ENCODE measurements around the gene NIT2.

Gene NIT2

DNA sequence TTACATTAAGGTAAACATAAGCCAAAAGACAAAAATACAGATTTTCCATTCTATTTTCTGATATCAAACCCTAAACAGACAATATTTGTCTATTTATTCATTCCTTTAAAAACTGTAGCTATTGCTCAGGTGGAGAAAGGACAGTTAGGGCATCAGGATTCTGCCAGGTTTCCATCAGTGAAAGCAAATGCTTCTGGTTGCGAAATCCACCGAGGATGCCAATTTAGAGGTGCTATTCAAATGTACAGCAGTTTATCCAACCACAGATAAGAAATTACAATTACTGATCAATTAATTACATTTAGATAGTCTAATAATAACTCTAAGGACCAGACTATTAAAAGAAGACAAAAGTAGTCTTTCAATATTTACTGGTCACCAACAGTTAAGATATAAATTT, 62.4 kb downstream of the NIT2 start:
- no peak for DNase-seq (ENCODE audit: low read depth in 2 of 2)

DNA sequence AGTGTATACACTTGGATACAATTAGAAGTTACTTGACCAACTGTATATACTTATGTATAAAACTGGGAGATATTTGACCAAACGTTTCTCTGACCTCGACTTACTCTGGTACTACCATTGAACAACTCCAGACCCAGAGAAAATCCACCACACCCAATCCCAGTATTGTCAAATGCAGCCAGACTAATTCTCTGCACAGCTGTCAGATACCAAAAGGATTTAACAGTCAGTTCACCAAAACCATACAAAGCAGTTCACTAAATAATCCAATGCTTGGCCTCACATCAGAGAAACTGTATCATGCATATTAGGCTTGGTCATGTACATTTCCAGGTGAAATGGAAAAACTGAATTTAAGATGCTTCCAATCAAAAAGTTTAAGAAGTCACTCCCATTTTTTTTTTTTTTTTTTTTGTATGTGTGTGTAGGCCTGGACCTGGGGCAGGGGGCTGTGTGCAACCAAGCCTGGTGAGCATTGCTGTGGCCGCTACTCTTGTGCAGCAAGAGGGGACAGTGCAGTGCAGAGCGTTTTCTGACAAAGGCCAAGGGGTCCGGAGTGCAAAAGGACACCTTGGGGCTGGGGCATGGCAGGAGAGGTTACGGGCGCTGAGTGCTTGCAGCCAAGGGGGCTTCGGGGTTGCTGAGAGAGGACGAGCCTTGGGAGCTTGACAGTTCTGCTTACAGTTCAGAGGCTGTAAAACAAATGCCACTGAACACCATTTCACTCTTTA, 64.9 kb downstream of the NIT2 start:
- no peak for DNase-seq (ENCODE audit: low read depth in 2 of 2)

DNA sequence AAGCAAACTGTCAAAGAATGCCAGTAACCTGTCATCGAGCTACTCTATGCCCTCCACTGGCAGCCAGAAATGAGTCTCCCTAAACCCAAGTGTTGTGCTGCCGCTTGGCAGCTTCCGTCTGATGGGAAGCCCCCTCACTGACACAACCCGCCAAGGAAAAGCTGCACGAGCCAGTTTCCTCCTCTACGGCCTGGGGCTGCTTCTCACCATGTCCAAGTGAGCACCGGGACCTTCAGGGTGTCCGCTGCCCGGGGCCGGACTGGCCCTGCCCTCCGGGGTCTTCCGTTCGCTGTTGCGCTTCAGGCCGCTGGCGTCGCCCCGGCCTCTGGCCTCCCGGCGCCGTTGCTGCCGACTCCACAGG, 65.8 kb downstream of the NIT2 start:
- DNase-seq (ENCODE audit: low read depth in 2 of 2): peak in 1 of 2 donors; percentile 7

DNA sequence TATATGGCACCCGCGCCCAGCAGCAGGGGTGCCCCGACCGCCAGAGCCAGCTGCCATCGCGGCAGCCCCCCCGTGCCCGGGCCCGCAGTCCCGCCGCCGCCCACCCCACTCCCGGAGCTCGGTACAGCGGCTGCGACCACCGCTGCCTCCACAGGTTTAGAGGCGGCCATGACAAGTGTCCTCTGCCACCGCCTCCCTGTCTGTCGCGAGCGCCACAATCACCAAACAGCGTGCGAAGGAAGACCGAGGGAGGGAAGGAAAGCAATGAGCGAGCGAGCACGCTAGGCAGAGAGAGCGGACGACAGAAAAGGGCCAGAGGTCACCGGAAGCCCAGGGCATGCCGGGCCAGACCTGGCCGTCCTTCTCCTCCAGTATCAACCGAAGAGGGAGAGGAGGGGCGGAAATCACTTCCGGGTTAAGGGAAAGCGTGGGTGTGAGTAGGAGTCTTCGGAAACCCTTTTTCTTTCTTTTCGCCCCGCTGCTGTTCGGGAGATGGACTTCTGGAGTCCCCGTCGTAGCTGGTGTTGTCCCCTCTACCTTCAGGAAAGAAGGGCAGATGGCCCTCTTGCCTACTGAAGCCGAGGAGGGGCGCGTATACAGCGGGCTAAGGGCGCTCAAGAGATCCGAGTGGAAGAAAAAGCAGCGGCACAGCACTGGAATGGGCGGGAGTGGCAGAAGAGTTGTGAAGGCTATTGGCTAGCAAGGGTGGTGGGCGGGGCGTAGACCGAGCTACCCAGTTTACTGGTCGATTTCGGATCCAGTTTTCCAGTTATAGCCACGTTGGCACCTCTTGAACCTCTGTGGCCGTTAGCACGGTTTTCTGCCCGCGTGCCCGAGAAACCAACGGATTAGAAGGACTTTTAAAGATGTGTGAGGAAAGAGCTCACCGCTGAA, 66.5 kb downstream of the NIT2 start, which contains the start of the genes LNP1 and TOMM70:
Gene LNP1, plus strand, starts transcription at position 760 of the 894 bp plus-strand sequence. CDS start 28,191 bp downstream, outside the sequence.
Gene TOMM70, minus strand, starts transcription at position 310 of the 894 bp plus-strand sequence. Its CDS starts 140 bp downstream, at position 170.
- peak; percentile 92 to 97 for DNase-seq (ENCODE audit: low read depth in 2 of 2)

DNA sequence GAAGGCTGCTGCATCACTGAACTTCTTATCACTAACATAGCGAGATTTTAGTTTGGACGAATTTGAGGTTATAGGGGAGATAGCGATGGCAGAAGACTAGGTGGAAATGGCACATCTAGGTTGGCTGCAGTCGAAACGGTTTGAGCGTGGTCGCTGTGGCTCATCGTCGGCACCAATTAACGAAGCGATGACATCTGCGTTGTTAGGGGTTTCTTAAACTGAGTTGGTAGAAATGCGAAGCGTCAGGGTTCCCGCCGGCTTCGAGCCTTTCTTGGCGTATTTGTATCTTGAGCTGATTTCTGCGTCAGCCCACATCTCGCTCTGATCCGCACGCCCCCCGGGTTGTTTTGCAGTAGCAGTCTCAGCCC, 67.1 kb downstream of the NIT2 start:
- DNase-seq (ENCODE audit: low read depth in 2 of 2): peak; percentile 8 to 22

DNA sequence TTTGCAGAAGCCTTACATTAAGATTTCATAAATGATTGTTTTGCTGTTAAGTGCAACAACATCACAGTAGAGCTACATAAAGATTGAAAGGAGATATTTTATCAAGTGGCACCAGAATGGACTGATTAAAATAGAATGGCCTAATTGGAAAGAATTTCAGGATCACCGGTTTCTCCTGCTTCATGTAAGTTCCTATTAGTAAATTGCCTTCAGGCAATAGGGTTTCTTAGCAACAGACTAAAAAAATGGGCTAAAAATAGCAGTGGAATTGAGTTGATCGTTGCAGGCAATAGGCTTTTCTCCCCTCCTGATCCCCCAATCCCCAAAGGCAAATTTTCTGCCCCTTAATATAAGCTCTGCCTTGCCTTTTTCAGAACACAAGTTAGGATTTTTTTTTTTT, 67.7 kb downstream of the NIT2 start:
- no peak for DNase-seq (ENCODE audit: low read depth in 2 of 2)

DNA sequence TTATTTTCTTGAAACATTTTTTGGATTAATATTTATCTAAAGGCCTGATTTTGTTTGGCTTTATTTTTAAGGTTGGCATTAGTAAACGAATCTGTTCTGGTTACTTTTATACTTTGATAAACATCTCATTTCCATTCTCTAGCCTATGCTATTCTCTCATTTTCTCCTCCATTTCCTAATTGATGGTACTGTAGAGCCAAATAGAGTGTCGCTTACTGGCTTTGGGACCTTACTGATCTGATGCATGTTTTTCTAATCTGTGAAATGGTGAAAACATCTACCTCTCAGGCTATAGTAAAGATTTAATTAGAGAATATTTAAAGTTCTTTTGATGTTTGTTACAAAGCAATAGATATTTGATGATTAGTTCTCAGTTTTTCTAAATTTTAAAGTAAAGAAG, 68.3 kb downstream of the NIT2 start:
- no peak for DNase-seq (ENCODE audit: low read depth in 2 of 2)

DNA sequence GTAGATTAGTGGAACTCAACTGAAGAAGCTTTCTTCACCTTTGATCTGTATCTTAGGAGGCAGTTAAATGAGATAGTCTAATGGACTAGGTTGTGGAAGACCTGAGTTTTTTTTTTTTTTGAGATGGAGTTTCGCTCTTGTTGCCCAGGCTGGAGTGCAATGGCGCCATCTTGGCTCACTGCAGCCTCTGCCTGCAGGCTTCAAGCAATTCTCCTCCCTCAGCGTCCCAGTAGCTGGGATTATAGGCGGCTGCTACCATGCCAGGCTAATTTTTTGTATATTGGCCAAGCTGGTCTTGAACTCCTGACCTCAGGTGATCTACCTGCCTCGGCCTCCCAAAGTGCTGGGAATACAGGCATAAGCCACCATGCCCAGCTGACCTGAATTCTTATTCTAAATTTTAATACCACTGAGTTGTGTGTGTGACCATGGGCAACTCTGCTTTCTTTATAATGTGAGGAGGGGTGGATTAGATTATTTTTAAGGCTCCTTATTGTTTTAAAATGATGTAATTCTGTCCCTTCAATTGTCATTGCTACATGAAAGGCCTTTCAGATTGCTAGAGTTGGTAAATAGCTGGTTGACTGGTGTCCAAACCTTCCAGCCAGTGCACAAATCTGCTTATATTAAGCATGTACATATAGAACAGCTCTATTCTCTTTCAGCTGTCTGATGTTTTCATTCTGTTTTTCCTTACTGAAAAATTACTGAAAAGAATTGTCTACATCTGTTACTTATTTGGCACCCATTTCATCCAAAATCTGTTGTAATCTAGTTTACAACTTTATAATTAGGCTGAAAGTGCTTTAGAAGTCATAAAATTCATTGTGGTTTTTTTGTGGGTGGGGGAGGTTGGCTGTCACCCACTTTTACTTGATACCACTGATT, 69.0 kb downstream of the NIT2 start:
- no peak for DNase-seq (ENCODE audit: low read depth in 2 of 2)

DNA sequence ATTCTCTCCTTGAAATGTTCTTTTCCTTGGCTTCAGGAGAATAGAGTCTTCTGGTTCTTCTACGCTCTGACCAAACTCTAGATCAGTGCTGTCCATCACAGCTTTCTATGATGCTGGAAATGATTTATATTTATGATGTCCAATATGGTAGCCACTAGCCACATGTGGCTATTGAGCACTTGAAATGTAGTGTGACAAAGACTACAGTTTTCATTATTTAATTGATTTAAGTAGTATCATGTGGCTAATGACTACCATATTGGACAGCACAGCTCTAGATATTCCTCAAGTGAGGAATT, 69.6 kb downstream of the NIT2 start:
- DNase-seq (ENCODE audit: low read depth in 2 of 2): no peak

DNA sequence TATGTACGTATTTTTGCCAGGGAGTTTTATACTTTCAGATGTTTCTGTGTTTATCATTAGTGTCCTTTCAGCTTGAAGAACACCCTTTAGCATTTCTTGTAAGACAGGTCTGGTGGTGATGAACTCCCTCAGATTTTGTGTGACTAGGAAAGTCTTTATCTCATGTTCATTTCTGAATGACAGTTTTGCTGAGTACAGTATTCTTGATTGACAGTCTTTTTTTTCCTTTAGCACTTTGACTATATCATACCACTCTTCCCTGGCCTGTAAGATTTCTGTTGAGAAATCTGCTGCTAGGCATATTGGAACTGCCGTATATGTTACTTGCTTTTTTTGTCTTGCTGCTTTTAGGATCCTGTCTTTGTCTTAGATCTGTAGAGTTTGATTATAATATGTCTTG, 72.6 kb downstream of the NIT2 start:
- DNase-seq (ENCODE audit: low read depth in 2 of 2): no peak

DNA sequence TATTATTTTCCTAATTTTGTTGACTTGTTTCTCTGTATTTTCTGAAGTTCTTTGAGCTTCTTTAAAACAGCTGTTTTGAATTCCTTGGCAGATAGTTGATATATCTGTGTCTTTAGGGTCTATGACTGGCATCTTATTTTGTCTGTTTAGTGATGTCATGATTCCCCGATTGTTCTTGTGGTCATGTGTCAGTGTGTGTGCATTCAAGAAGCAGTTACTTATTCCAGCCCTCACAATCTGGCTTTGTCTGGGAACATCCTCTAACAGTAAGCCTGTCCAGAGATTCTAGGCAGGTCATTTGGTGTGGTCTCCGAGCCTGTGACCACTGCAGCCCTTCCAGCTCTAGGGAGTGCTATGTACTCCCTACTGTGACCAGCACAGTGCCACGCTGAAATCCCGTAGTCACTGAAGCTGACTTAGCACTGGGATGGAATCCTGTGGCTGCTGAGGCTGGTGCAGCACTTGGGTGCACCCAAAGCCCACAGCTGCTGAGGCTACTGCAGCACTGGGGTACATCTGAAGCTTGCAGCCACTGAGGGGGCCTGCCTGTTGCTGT, 73.5 kb downstream of the NIT2 start:
- DNase-seq (ENCODE audit: low read depth in 2 of 2): no peak
